DOHH2 (cell line): ENCODE results near the gene ITPRIPL2.

Experiments
- H3F3A ChIP-seq: fragments of 200-600 bp; sonication (generic), shearing (Covaris generic); 2 replicates; pipeline ENCODE4 v1.6.0; 2016; ENCODE audit warnings: antibody characterized with exemption, mild to moderate bottlenecking; ENCODE audit not compliant: control insufficient read depth, insufficient read depth
- H3K27ac ChIP-seq: fragments of 200-600 bp; sonication (generic); 2 replicates; pipeline ENCODE4 v1.5.1; 2014; ENCODE audit warnings: low read depth, mild to moderate bottlenecking, low read length, moderate library complexity
- H3K27me3 ChIP-seq: fragments of 200-600 bp; sonication (generic); 2 replicates; pipeline ENCODE4 v1.6.1; 2014; ENCODE audit warnings: mild to moderate bottlenecking, low read length, mixed read lengths; ENCODE audit not compliant: control insufficient read depth
- H3K36me3 ChIP-seq: fragments of 200-600 bp; sonication (generic); 2 replicates; pipeline ENCODE4 v1.6.1; 2014; ENCODE audit warnings: mild to moderate bottlenecking, low read length, moderate library complexity, mixed read lengths; ENCODE audit not compliant: control insufficient read depth
- H3K4me1 ChIP-seq: fragments of 200-600 bp; sonication (generic); 2 replicates; pipeline ENCODE4 v1.6.1; 2014; ENCODE audit warnings: mild to moderate bottlenecking, low read length, mixed read lengths; ENCODE audit not compliant: control insufficient read depth
- H3K4me2 ChIP-seq: fragments of 200-600 bp; sonication (generic); 2 replicates; pipeline ENCODE4 v1.6.0; 2014; ENCODE audit warnings: mild to moderate bottlenecking, low read length, moderate library complexity
- H3K4me3 ChIP-seq: fragments of 200-600 bp; sonication (generic); 2 replicates; pipeline ENCODE4 v1.5.1; 2014; ENCODE audit warnings: mild to moderate bottlenecking, low read length, mixed read lengths
- H3K79me2 ChIP-seq: fragments of 200-600 bp; sonication (generic); 2 replicates; pipeline ENCODE4 v1.6.1; 2014; ENCODE audit warnings: mild to moderate bottlenecking, low read length, mixed read lengths; ENCODE audit not compliant: control insufficient read depth
- H3K9me2 ChIP-seq: fragments of 200-600 bp; sonication (generic); replicated peaks from 2 replicates; pipeline ENCODE4 v1.6.1; 2014; ENCODE audit warnings: mild to moderate bottlenecking, low read length, mixed read lengths; ENCODE audit not compliant: control insufficient read depth
- H3K9me3 ChIP-seq: fragments of 200-600 bp; sonication (generic); 2 replicates; pipeline ENCODE4 v1.6.1; 2014; ENCODE audit warnings: antibody characterized with exemption, low read length, mixed read lengths; ENCODE audit not compliant: control insufficient read depth, insufficient read depth
- H4K20me1 ChIP-seq: fragments of 200-600 bp; sonication (generic); 2 replicates; pipeline ENCODE4 v1.6.0; 2014; ENCODE audit warnings: low read depth, mild to moderate bottlenecking, antibody characterized with exemption, low read length, moderate library complexity; ENCODE audit not compliant: control insufficient read depth, insufficient read depth
- CTCF ChIP-seq: fragments of 200-600 bp; sonication (generic); IDR thresholded peaks from one replicate; pipeline ENCODE4 v1.5.1; 2014; ENCODE audit warnings: antibody characterized with exemption, mild to moderate bottlenecking, low read depth, low read length; ENCODE audit not compliant: poor library complexity, severe bottlenecking
- EZH2phosphoT487 ChIP-seq: fragments of 200-600 bp; sonication (generic); IDR thresholded peaks from 2 replicates; pipeline ENCODE4 v1.6.1; 2017; ENCODE audit warnings: borderline replicate concordance, mild to moderate bottlenecking, antibody characterized with exemption, low read length, moderate library complexity, mixed read lengths

Gene ITPRIPL2

GRCh38 chr16:19128454-19129200, 14.9 kb downstream of the ITPRIPL2 start:
- Histone ChIP-seq H4K20me1 (no peaks in the 10 kb centered on the region), H3K36me3 (no peaks in the 10 kb centered on the region), H3K4me1 (peaks cover 35% of the 10 kb centered on the region), H3F3A (no peaks in the 10 kb centered on the region), H3K9me3 (no peaks in the 10 kb centered on the region), H3K9me2 (no peaks in the 10 kb centered on the region), H3K27ac (no peak overlapping the region), H3K27me3 (no peaks in the 10 kb centered on the region), H3K4me2 (no peak overlapping the region), H3K79me2 (no peaks in the 10 kb centered on the region), H3K4me3 (no peak overlapping the region)
- TF ChIP-seq EZH2phosphoT487 (no peak), CTCF (no peak)

DNA sequence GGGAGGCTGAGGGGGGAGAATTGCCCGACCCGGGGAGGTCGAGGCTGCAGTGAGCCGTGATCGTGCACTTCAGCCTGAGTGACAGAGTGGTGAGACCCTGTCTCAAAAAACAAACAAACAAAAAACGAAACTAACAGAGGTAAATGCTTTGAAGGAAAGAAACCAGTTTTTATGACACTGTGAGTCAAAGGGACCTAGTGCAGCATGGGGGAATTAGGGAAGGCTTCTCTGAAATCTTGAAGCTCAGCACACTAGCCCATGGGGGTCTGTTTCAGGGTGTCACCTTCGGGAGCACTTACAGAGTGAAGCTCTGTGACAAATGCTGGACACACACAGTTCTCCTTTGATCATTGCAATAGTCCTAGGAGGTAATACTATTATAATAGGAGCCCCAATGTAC, 16.6 kb downstream of the ITPRIPL2 start:
- no peak for TF ChIP-seq EZH2phosphoT487
- no peak for TF ChIP-seq CTCF
- H3K4me3 ChIP-seq: 0 out of 2 replicates have a peak overlapping the region, but pooled peaks have one; percentile 12
- no peaks in the 10 kb centered on the region for H3F3A ChIP-seq
- H3K27ac ChIP-seq: no peak overlapping the region
- H3K27me3 ChIP-seq: no peaks in the 10 kb centered on the region
- H4K20me1 ChIP-seq: no peaks in the 10 kb centered on the region
- H3K4me2 ChIP-seq: peak overlapping the region; percentile 51
- H3K4me1 ChIP-seq: peaks cover 35% of the 10 kb centered on the region
- H3K9me3 ChIP-seq: no peaks in the 10 kb centered on the region
- H3K79me2 ChIP-seq: no peaks in the 10 kb centered on the region
- no peaks in the 10 kb centered on the region for H3K36me3 ChIP-seq
- H3K9me2 ChIP-seq: no peaks in the 10 kb centered on the region

- H3K79me2 ChIP-seq: no peaks in the 10 kb centered on the region
- H3K36me3 ChIP-seq: no peaks in the 10 kb centered on the region
- TF ChIP-seq EZH2phosphoT487 (no peak), CTCF (no peak)
- H4K20me1 ChIP-seq: no peaks in the 10 kb centered on the region
- peak overlapping the region; percentile 51 for H3K4me2 ChIP-seq
- H3F3A ChIP-seq: no peaks in the 10 kb centered on the region
- H3K27me3 ChIP-seq: no peaks in the 10 kb centered on the region
- peaks cover 35% of the 10 kb centered on the region for H3K4me1 ChIP-seq
- no peaks in the 10 kb centered on the region for H3K9me3 ChIP-seq
- H3K27ac ChIP-seq: no peak overlapping the region
- H3K4me3 ChIP-seq: 0 out of 2 replicates have a peak overlapping the region, but pooled peaks have one; percentile 22
- no peaks in the 10 kb centered on the region for H3K9me2 ChIP-seq
Measured at GRCh38 chr16:19130852-19131824, 17.4 kb downstream of the ITPRIPL2 start.
